Stimulated activated CD8-positive, alpha-beta memory T cell treated with anti-CD3 and anti-CD28 coated beads, Interleukin-2, amount 100 ng/mL, for 48 hours (primary cell): ENCODE results near the gene DNM3.
"Not testable (repeated sequence)": the region's sequence is repeated elsewhere in the genome, so short reads cannot be mapped to it uniquely, and the experiment has no call there.

ENCODE experiments used
- DNase-seq, 2 donors: peaks; one replicate each; pipeline ENCODE4 v3.0.0-alpha.2; 2020; ENCODE audit warnings: low read depth in 2 of 2

DNM3 gene

DNA sequence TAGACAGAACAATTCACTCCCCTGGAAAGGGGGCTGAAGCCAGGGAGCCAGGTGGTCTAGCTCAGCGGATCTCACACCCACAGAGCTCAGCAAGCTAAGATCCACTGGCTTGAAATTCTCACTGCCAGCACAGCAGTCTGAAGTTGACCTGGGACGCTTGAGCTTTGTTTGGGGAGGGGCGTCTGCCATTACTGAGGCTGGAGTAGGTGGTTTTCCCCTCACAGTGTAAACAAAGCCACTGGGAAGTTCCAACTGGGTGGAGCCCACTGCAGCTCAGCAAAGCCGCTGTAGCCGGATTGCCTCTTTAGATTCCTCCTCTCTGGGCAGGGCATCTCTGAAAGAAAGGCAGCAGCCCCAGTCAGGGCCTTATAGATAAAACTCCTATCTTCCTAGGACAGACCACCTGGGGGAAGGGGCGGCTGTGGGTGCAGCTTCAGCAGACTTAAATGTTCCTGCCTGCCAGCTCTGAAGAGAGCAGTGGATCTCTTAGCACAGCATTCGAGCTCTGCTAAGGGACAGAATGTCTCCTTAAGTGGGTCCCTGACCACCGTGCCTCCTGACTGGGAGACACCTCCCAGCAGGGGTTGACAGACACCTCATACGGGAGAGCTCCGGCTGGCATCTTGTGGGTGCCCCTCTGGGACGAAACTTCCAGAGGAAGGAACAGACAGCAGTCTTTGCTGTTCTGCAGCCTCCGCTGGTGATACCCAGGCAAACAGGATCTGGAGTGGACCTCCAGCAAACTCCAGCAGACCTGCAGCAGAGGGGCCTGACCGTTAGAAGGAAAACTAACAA, 183.8 kb downstream of the DNM3 start:
- DNase-seq = not testable (repeated sequence)

DNA sequence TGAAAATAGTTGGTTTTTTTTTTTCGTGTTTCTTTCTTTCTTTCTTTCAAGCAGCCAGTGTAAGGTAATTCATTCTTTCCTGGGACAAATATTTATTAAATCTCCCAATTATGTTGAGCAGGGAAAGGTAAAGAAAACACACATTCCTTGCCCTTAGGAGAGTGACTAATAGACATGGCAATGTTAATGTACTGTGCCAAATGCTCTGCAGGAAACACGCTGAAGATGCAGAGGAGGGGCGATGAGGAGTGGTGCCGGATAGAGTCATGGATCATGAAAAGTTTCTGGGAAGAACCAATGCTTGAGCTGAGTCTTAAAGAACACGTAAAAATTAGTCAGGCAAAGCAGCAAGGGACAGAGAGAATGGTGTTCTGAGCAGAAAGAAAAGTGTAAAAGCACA, 199.2 kb downstream of the DNM3 start:
- no peak for DNase-seq

DNA sequence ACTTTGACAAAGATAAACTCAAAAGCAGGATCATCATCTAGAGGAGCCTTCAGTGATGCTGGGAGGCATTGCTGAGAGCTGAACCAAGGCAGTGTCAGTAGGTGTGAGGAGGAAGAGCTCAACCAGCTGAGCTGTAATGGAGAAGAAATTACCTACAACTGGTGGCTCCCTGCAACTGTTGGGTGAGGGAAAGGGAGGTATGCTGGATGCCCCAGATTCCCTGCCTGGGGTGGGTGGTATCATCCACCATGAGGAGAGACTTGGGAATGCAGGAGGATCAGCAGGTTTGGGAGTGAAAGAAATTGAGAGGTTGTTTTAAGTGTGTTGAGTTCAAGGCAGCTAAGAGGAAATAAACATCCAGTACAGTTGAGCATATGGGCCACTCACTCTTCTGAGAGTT, 199.8 kb downstream of the DNM3 start:
- no peak for DNase-seq

DNA sequence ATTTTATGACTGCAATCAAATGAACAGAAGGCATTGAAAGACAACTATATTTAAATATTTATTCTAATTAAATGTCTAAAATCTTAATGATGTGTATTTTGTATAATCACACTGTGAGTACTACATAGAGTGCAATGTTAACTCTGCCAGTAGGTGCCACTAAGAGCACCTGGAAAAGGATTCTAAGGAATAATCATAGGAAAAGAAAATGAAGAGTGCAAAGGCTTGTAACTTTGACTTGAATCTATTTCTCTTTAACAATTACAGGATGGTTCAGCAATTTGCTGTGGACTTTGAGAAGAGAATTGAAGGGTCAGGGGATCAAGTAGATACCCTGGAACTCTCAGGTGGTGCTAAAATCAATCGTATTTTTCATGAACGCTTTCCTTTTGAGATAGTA, 200.4 kb downstream of the DNM3 start:
- no peak for DNase-seq

DNA sequence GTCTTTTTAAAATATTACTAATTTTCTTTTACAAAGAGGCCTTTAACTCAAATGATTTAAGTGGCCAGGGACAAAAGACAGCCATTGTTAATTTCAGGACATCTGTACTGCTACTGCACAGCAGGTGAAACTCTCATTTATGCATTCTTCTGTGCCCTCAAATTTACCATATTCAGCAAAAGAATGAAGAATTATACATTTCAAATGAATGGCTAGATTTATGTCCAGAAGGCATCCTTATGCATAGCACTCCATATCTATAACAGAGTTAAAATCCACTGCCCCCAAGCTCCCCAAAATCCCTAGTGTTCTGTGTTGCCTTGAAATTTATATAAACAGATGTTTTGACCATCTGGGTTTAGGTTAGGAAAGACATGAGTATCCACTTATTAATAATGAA, 202.6 kb downstream of the DNM3 start:
- no peak for DNase-seq

DNA sequence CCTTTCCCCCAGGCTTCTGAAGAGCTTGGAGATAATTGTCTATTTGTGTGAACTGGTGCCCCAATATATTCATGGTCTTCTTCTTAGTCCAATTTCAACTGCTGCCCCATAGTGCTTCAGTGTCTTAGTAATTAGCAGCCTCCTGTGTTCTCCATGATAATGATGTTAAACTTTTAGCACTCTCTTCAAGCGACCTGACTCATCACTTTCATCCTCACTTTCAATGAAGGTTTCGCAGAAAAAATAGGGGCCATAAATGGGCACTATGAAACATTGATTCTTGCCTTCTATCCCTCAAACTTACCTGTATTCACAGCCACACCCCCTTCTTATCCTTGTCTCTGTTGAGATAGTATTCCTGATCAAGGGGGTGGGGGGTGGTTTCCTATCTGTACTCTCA, 210.6 kb downstream of the DNM3 start:
- no peak for DNase-seq

DNA sequence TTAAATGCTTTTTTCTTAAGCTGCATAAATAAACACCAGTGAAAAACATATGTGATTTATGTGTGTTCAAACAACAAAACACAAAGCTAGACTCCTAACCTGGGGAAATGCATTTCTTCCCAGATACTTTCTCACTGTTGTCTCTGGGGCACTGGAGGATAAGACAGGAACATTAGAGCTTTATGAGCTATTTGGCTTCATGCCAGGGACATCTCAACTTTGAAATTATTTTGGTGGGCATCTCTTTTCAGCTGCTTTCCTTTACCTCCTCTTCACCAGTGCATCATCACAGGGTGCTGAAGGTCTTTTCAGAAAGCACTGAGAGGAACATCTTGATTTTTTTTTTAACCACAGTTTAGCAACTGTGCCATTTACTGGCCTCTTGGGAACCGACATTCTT, 212.9 kb downstream of the DNM3 start:
- no peak for DNase-seq

DNA sequence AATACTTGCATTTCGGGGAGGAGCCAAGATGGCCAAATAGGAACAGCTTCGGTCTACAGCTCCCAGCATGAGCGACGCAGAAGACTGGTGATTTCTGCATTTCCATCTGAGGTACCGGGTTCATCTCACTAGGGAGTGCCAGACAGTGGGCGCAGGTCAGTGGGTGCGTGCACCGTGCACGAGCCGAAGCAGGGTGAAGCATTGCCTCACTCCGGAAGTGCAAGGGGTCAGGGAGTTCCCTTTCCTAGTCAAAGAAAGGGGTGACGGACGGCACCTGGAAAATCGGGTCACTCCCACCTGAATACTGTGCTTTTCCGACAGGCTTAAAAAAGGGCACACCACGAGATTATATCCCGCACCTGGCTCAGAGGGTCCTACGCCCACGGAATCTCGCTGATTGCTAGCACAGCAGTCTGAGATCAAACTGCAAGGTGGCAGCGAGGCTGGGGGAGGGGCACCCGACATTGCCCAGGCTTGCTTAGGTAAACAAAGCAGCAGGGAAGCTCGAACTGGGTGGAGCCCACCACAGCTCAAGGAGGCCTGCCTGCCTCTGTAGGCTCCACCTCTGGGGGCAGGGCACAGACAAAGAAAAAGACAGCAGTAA, 214.6 kb downstream of the DNM3 start:
- not testable (repeated sequence) for DNase-seq

DNA sequence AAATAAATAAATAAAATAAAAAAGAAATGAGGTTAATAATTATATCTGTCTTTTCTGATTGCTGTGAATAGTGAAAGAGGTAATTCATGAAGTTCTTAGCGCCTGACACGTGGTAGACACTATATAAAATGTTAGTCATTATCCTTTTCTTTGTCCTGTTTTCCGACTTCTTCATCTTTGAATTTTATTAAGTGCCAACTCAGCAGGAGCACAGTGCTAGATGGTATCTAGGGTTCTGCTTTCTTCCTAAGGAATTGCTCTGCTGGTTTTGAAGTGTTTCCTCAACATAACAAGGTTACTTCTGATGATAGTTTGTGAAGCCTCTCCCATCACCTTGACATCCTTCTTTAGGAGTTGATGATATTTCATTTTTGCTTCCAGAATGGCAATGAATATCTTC, 227.0 kb downstream of the DNM3 start:
- DNase-seq = no peak

DNA sequence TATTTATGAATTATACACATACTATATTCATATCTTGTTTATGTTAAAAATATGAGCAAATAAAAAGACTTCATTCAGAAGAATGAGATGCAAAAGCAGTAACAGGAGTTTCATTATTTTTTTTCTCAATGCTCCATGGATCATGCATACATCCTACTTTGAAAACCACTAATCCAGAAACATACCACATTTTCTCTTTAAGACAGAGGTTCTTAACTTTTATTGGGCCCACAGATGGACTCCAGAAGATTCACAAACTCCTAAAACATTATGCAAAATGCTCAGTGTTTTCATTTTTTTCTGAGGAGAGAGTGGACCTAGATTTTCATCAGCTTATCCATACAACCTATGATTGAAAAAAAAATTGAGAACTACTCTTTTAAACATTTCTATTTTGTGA, 227.8 kb downstream of the DNM3 start:
- no peak for DNase-seq

DNA sequence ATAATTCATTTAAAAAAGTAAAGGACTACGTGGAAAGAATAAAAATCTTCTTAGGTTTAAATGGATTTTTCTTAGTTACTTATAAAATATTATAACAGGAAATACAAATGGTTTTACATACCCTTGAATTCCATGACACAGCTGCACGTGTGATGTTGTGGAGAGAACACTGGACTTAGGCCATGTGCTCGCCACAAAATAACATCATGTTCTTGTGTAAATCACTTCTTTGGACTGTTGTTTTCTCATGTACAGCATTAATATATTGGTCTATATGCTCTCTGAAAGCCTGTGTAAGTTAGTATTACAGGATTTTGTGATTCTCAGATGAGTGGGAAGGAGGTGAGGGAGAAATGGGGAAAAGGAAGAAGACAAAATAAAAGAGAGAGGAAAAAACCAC, 228.2 kb downstream of the DNM3 start:
- DNase-seq = no peak

DNA sequence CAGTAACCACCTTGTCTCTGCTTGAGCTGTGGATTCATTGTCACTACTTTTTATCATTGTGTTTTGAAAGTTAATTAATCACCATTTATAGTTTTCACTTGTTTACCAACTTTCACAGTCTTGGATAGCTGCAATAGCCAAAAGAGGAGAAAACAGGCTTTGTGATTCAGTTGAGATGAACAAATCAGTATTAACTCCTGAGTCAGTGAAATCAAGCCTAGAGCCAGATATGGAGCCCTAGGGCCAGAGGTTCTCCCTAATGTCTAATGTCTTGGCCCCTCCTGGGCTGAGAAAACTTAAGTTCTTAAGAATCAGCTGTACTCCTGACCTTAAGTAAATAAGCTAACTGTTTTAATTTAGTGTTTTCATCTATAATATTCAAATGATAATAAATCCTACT, 228.8 kb downstream of the DNM3 start:
- DNase-seq = no peak

DNA sequence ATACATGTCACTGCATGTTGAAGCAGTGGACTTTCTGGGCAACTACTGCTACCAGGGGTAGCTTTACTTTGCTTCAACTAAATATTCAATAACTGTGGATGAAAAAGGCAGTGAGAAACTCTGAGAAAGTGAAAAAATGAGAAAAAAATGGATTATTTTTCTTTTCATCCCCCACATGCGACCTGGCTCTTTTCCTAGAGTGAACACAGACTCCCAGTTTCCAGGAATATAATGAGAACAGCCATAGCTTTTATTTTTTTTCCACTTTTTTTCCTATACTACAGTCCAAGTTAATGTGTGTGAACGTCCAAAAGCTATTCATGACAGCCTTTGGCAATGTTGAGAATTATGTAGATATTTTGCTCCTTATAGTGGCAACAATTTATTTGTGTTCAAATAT, 230.4 kb downstream of the DNM3 start:
- DNase-seq = no peak

DNA sequence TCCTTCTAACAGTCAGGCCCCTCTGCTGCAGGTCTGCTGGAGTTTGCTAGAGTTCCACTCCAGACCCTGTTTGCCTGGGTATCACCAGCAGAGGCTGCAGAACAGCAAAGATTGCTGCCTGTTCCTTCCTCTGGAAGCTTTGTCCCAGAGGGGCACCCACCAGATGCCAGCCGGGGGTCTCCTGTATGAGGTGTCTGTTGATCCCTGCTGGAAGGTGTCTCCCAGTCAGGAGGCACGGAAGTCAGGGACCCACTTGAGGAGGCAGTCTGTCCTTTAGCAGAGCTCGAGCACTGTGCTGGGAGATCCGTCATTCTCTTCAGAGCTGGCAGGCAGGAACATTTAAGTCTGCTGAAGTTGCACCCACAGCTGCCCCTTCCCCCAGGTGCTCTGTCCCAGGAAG, 238.6 kb downstream of the DNM3 start:
- DNase-seq = not testable (repeated sequence)

DNA sequence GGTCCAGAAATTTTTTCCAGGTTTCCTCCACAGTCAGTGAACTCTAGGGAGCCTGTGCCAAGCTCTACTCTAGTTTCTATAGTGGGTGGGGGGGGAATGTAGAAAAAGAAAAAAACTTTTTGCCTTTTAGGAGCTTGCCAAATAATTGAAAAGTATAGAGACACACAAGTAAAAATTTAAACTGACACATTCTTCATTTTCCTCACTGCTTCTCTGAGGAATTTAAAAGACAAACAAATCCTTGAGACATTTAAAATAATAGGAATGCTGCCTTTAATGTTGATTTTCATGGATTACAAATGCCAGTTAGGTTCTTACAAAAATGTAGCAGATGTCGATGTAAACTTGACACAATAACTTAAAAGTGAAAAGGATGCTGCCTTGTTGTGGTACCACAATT, 241.9 kb downstream of the DNM3 start:
- DNase-seq = no peak

DNA sequence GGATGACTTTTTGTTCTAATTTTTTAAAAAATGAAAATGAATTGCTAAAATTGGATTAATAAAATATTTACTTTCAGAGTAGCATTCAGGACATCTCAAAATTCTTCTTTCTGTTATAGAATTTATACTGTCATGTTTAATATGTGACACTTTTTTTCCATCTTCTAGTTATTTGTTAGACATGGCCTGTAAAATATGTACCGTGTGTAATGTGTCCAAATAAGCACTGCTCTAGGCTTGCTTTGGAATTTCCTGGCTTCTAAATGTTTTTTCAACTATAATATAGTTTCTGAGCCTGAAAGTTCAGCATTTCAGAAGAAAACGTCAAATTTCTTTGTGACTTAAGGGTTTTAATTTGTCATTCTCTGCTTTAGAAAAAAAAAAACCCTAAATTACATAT, 243.6 kb downstream of the DNM3 start:
- DNase-seq = no peak

DNA sequence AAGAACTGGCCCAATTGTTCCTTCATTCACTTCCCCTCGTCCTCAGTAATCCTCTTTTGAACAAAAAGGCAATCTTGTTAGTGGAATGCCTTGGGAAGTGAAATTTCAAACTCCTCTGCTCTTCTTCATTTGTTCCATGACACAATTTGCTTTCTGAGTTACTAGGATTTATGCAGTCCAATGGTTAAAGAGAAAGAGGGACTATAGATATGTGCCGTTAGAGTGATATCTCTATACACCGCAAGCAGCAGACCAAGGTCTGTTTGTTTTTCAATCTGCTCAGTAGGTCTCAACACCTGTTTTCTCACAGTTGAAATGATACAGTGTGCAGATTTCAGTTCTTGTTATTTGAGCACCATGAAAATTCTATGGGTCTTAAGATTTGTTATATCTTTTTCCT, 244.0 kb downstream of the DNM3 start:
- no peak for DNase-seq

DNA sequence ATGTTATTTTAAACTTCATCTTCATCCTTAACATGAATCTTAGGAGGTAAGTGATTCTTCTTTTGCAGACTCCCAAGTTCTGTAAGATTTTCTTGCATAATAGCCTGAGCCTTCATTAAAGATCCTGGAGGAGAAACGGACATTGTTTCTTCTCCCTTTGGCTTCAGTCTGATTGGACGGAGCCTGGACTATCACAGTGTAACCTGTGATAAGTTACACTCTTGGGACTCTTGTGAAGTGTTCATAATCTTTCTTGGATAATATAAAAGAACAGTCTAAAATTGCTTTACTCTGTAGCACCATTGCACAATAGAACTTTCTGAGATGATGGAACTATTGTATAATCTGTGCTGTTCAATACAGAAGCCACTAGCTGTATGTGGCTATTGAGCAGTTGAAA, 244.8 kb downstream of the DNM3 start:
- no peak for DNase-seq

DNA sequence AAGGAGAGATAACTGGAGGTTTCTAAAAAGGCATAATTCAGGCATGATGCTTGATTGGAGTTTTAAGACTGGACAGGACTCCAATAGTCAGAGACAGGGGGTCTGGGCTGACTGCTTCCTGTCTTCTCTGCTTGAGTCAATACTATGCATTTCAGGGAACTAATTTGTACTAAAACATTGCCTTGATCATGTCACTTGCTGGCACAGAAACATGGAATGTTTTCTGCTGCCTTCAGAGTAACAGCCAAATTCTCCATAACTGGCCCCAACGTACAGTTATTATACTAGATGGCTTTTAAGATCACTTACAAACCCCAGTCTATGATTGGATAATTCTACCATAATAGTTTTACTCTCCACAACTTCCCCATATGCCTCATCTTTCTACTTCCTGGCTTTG, 247.0 kb downstream of the DNM3 start:
- no peak for DNase-seq

DNA sequence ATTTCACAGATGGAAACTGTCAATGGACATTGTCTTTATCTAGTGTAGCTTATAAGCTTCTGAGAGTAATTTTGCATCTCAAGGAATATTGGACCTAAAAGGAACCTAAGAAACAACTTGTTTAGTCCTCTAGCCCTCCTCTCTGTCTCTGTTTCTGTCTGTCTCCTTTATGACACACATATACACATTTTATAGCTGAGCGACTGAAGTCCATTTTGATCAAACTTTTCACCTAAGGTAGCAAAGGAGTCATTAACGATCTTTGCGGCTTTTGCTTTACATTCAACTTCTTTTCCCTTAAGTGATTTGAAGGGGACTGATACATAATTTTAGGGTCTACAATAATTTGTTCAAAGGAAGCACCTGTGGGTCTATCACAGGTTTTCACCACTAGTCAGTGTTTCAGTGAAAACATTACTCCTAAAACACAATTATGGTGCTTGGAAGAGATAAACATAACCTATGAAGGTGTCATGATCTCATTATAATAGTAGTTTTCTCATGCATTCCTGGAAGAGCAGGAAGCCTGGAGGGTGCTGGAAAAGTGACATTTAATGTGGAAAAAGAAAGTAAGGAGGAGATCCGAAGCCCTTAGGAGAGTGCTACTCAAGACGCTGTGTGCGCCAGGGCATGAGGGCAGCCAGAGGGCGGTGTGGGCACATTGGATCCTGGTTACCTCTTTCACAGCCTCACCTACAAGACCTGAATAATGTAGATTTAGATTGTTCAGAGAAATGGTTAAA, 248.6 kb downstream of the DNM3 start:
- DNase-seq = peak; percentile 7 to 31

DNA sequence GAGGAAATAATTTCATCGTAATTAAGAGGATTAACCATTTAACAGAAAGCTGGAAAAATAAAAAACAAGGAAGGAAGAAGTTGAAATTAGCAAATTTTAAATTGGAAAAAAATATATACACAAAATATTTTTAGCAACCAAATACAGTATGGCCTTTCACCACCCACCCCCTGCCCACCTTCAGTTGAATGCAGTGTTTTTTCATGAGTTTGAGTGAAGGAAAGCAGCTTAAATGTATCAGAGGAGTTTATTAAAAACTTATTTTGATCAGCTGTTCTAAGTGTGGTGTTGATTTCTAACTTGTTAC, 249.2 kb downstream of the DNM3 start:
- DNase-seq = no peak

DNA sequence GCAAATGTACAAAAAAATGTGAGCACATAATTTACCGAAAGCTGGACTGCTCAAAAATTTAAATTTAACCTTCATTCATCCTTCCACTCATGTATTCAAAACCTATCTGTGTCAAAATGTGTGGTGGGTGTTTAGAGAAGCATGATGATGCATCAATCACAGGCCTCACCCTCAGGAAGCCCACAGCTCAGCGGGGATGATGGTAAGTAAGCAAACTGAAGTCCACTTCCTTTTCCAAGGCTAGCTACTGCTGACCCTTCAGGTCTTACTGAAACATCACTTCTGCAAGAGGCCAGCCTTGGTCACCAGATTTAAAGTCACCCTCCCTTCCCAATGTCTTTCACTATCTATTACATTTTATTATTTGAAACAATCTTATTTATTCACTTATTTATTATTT, 254.5 kb downstream of the DNM3 start:
- no peak for DNase-seq

DNA sequence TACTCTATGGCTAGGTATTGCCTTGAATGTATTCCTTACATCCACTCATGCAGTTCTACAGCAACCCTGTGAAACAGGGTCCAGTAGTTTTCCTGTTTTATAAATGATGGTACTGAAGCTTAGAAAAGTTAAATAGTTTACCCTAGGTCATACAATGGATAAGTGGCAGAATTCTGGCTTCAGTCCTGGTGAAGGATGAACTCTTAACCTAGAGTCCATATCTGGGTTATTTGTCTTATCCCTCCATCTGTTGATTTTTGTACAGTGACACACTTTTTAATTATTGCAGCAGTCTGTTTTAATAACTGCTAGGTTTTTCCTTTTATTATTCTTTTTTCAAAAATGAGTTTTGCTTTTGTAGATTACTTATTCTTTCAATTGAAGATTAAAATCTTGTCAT, 263.9 kb downstream of the DNM3 start:
- DNase-seq = no peak
